ENCODE data around the gene NTSR1.

The NTSR1 gene

GRCh38 chr20:62737271-62737811 lies 28.7 kb downstream of the NTSR1 start:
- DNase-seq (ENCODE audit: insufficient read length, low spot score) (no peak), FAIRE-seq (no peak)

GRCh38 chr20:62738025-62738881 lies 29.6 kb downstream of the NTSR1 start:
- DNase-seq (ENCODE audit: insufficient read length, low spot score) (no peak), FAIRE-seq (no peak)

GRCh38 chr20:62739067-62739466 lies 30.4 kb downstream of the NTSR1 start:
- FAIRE-seq (no peak), DNase-seq (ENCODE audit: insufficient read length, low spot score) (no peak)

DNA sequence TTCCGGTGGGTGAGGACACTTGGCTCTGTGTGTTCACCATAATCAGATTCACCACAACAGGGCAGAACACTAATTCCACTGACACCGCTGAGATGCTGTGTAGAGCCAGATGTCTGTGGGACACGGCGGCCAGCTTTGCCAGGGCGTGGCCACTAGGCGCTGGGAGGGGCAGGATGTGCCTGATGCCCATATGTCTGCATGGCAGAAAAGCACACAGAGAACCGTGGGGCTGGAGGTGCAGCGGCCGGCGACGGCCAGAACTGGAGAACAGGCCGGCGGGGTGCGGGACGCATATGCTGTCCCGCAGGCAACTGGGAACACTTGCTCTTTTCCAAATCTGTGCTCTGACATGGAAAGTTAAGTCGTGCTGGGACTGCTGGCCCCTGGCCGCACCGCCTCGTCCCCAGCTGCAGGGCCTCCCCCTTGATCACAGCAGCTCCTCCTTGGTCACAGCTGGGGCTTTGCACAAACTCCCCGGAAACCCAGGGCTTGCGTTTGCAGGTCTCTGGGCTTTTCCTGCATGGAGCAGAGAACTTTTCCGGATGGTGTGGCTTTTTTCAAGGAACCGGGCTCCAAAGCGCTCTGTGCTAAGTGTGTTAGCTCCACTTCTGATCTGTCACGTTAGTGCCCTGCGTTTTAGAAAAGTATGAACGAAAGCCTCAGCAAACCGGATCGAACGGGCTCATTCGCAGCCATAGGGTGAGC lies 31.1 kb downstream of the NTSR1 start:
- DNase-seq (ENCODE audit: insufficient read length, low spot score): peak; percentile 58

GRCh38 chr20:62740286-62741141 lies 31.9 kb downstream of the NTSR1 start:
- DNase-seq (ENCODE audit: insufficient read length, low spot score) (peak; percentile 80), FAIRE-seq (peak; percentile 99)

More for the DNA sequence above, 31.1 kb downstream of the NTSR1 start:
- no peak for FAIRE-seq

DNA sequence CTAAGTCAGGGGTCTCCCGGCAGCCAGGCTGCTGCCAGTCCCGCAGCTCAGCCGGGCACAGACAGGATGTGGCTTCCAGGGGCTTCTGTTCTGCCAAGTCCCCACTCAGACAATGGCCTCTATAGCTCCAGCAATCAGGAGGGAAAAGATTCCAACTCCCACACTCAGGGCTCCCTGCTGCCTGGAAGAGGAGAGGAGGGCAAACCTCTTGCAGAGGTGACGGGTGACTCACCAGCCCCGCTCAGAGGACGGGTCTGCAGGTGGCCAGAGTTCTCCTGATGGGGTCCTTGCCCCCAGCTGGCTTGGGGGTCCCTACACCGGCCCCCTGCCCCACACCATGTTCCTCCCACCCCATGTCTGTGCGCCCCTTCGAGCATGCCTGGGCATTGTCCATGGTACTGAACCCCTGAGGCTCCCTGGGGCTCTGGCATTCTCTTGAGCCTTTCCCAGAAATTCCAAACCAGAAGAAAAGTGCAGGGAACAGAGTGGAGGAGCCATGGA lies 32.6 kb downstream of the NTSR1 start:
- DNase-seq (ENCODE audit: insufficient read length, low spot score): no peak
- no peak for FAIRE-seq

GRCh38 chr20:62741701-62742491 lies 33.3 kb downstream of the NTSR1 start:
- FAIRE-seq: no peak
- DNase-seq (ENCODE audit: insufficient read length, low spot score): no peak

DNA sequence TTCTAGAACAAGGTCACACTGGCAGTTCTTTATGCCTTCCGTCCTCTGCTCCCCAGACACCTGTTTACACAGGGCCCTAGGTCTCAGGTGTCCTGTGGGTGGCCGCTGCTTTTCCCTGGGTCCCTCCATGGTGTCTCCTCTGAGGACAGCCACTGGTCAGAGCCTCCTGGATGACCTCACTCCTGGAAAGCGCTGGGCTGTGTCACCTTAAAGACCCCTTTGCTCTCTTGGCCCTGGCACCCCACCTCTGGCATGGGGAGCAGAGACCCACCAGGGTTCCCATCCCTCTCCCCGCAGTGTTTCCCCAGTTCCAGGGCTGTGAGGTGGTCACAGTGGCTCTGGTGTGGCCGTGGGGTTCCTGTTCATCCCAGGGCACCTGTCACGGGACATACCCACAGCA lies 33.9 kb downstream of the NTSR1 start:
- DNase-seq (ENCODE audit: insufficient read length, low spot score) (no peak), FAIRE-seq (no peak)

DNA sequence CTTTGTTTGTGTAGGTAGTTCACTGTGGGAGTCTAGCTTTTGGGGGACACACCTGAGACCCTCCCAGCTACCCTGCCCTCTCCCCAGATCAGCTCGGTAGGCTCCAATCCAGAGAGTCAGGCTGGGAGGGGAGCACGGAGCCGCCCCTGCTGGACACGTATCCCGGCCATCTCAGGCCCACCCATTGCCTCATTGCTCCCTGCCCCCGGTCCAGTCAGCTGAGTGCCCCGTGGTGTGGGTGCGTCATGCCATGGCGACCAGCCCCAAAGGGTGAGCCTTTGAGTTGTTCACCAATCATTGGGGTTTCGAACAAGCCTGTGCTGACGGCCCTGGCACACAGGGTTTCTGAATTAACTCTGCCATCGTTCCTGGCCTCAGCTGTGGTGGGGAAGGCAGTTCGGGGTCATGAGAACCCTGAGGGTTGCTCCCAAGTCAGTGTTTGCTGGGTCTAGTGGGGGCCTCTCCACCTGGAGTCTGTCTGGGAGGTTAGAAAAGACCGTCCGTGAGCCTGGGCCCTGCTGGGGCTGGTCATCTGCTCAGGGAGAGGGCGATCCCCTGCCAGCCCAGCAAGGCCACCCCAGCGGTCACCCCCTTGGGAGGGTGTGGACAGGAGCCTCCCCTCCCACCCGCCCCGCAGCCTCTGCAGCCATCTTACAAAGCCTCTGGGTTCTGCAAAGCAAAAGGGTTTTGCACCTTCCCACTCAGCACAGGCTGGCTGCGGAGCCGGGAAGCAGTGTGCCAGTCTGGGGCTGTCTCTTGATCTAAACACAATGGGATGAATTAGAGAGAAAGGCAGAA lies 34.5 kb downstream of the NTSR1 start:
- no peak for DNase-seq (ENCODE audit: insufficient read length, low spot score)
- FAIRE-seq: no peak

DNA sequence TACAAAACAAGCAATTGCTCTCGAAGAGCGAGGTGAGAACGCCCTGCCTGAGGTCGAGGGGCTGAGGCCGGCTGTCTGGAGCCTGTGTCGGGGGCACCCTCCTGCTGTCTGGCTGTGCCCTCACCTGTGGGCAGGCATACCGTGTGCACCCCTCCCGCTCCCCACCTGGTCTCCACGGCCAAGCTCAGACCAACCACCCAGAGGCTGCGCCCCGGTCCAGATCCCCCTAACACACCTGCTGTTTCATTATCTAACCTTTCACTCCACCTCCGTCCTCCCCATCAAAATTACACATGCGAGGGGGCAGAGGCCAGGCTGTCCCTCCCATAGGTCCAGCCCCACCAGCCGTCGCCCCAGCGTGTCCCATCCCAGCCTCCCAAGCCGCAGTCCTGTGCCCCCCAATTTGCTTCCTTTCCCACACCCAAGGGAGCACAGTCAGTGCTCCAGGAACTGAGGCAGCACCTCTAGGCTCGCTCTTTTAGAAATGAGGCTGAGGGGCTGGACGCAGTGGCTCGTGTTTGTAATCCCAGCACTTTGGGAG lies 35.2 kb downstream of the NTSR1 start:
- FAIRE-seq: no peak

DNA sequence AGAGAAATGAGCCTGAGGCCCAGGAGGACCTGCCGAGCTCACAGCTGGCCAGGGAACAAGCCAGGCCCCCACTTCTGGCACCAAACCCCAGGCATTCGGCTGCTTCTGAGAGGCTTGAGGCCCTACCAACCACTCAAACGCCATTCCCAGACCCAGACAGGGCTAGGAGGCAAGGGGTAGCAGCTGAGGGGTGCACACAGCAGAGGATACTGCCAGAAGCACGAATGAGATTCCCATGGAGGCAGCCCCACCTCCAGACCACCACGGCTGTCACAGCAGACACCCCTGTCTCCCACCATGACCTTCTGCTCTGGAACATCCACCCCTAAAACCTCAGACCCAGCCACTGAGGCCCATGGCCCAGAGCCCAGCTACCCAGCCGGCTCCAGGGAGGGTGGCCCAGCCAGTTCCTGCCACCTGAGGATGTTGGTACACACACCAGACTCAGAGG lies 36.1 kb downstream of the NTSR1 start:
- no peak for DNase-seq (ENCODE audit: insufficient read length, low spot score)
- no peak for FAIRE-seq

More for the DNA sequence above, 35.2 kb downstream of the NTSR1 start:
- no peak for DNase-seq (ENCODE audit: insufficient read length, low spot score)

GRCh38 chr20:62745279-62745951 lies 36.8 kb downstream of the NTSR1 start:
- FAIRE-seq: no peak
- no peak for DNase-seq (ENCODE audit: insufficient read length, low spot score)

GRCh38 chr20:62745952-62746288 lies 37.3 kb downstream of the NTSR1 start:
- FAIRE-seq (no peak), DNase-seq (ENCODE audit: insufficient read length, low spot score) (no peak)

- FAIRE-seq (no peak), DNase-seq (ENCODE audit: insufficient read length, low spot score) (no peak)
These were observed 39.7 kb downstream of the NTSR1 start for GRCh38 chr20:62748311-62748710.

DNA sequence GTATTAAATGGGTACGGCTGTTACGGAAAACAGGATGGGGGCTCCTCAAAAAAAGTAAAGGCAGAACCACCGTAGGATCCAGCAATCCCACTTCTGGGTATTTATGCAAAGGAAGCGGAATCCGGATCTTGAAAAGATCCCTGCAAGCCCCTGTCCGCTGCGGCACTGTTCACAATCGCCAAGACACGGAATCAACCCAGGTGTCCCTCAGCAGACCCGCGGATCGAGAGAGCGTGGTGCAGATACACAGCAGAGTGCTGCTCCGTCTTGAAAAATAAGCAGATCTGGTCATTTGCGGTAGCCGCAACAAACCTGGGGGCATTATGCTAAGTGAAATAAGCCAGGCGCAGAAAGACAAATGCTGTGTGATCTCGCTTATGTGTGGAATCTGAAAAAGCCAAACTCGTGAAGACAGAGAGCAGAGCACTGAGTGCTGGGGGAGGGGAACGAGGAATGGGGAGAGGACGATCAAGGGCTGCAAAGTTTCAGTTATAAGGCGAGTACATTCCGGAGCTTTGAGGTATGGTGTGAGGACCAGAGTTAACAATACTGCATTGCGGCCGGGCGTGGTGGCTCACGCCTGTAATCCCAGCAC lies 41.3 kb downstream of the NTSR1 start:
- FAIRE-seq (no peak), DNase-seq (ENCODE audit: insufficient read length, low spot score) (no peak)

- FAIRE-seq: no peak
- DNase-seq (ENCODE audit: insufficient read length, low spot score): no peak
These were observed 43.0 kb downstream of the NTSR1 start for GRCh38 chr20:62751551-62752150.

DNA sequence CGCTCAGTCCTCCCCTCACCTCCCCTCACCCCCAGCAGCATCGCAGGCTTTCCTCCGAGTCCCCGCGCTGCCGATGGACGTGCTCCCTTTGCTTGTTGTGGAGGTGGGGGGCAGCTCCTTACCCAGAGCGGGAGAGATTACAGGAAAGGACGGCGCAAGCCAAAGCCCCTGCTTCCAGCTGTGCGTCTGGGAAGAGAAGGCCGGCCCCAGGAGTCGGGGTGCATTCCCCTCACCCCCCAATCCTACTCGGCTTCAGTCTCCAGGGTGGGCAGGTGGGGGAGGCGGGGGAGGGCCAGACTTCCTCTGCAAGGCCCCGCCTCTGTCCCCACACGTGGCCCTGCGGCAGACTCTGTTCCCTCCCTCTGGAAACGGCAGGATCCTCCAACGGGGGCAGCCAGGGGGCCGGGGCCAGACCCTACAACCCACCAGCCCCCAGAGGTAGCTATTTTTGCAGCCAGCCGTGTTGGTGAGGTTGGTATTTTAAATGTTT lies 43.6 kb downstream of the NTSR1 start:
- DNase-seq (ENCODE audit: insufficient read length, low spot score) (no peak), FAIRE-seq (no peak)

Measured in GM19239 (cell line).